ENCODE results near the gene IDS.

IDS gene

DNA sequence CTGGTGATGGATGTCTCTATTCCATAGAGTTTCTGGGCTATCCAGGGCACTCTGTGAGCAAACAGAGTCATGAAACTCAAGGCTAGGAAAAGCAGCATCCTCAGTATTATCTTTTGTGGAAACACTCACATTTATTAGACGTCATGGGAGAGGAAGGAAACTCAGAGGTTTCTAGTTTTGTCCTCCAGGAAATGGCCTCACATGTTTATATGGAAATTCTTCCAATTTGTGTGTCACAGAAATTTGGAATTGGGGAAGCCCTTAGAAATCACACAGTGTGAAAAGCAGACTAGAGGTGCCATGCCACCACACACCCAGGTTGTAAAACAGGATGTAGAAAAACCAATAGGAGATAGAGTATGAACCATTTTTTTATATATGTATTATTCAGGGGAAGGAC is 31.1 kb downstream of the IDS start:
- TF ChIP-seq ZFX (IDR thresholded peaks at IDR 0.05) = no peak
- TF ChIP-seq, protein P1, sequence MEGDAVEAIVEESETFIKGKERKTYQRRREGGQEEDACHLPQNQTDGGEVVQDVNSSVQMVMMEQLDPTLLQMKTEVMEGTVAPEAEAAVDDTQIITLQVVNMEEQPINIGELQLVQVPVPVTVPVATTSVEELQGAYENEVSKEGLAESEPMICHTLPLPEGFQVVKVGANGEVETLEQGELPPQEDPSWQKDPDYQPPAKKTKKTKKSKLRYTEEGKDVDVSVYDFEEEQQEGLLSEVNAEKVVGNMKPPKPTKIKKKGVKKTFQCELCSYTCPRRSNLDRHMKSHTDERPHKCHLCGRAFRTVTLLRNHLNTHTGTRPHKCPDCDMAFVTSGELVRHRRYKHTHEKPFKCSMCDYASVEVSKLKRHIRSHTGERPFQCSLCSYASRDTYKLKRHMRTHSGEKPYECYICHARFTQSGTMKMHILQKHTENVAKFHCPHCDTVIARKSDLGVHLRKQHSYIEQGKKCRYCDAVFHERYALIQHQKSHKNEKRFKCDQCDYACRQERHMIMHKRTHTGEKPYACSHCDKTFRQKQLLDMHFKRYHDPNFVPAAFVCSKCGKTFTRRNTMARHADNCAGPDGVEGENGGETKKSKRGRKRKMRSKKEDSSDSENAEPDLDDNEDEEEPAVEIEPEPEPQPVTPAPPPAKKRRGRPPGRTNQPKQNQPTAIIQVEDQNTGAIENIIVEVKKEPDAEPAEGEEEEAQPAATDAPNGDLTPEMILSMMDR (conservative IDR thresholded peaks at IDR 0.05) = no peak
- H3K27ac ChIP-seq = no peak overlapping the region

DNA sequence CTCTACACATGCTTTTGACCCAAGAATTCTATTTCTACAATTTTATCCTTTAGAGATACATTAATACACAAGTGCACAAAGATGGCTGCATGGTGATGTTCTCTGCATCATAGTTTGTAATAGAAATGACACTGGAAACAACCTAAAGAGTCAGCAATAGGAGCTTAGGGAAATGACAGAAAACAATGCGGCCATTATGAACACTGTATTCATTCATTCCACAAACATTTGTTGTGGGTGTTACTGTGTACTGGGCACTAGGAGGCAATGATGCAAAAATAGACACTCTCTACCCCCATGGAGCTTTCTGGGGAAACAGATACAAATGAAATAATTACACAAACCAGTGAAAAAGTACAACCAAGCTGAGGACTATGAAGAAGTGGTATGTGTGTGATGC is 32.0 kb downstream of the IDS start:
- no peak for TF ChIP-seq ZFX (IDR thresholded peaks at IDR 0.05)
- TF ChIP-seq, protein P1 (conservative IDR thresholded peaks at IDR 0.05) = no peak
- no peak overlapping the region for H3K27ac ChIP-seq

DNA sequence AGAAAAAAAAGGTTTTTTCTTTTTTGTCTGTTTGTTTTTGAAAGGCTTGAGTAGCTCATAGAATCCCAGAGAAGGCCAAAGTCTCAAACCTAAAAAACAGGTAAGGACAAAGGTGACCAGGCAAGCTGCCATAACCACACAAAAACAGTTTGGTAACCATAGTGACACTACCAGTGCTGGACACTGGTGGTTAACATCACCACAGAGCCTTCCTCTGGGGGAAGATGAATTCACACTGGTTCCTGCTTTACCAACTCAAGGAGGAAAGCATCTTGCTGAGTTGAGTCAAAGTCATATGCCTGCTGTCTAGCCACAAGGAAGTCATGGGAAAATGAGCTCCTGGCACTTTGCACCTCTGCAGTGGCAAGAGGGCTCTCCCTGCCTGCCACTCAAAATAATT is 32.5 kb downstream of the IDS start:
- no peak overlapping the region for H3K27ac ChIP-seq
- TF ChIP-seq, protein P1 (conservative IDR thresholded peaks at IDR 0.05) = no peak
- no peak for TF ChIP-seq ZFX (IDR thresholded peaks at IDR 0.05)

DNA sequence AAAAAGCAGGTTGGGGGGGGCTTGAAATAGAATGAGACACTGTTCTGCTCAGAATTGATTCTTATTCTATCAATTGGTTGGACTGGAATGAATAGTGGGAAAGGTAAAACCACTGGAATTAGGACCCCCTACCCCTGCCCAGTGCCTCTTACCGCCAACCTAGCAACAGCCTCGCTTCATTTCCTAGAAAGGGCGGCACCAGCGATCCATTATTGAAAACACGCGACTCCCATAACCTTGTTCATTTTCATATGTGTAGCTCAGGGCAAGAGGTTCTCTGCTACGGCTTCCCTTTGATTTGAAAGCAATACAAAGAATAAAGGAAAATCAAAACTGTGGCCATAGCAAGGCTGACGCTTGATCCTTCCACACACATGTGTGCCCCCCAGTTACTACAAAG is 33.7 kb downstream of the IDS start:
- TF ChIP-seq ZFX (IDR thresholded peaks at IDR 0.05) = no peak
- TF ChIP-seq, protein P1 (conservative IDR thresholded peaks at IDR 0.05) = no peak
- no peak overlapping the region for H3K27ac ChIP-seq

DNA sequence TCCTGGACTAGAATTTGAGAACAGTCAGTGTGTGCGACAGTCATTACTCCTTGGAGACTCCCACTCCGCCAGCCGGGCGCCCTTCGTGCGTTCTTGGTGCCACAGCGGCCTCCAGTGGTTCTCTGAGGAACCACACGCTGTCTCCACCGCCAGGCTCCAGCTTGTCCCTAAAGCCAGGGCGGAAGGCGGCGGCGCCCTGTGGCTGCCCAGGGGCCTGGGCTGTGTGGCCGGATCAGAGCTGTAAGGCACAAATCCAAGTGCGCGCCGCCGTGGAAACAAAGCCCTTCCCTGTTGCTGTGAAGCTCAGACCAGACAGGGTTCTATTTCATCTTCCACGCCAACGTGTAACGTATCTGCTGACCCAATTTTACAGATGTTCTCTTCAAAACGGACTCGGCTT is 34.2 kb downstream of the IDS start:
- no peak overlapping the region for H3K27ac ChIP-seq
- TF ChIP-seq, protein P1 (conservative IDR thresholded peaks at IDR 0.05) = peak; percentile 86
- TF ChIP-seq ZFX (IDR thresholded peaks at IDR 0.05) = no peak

DNA sequence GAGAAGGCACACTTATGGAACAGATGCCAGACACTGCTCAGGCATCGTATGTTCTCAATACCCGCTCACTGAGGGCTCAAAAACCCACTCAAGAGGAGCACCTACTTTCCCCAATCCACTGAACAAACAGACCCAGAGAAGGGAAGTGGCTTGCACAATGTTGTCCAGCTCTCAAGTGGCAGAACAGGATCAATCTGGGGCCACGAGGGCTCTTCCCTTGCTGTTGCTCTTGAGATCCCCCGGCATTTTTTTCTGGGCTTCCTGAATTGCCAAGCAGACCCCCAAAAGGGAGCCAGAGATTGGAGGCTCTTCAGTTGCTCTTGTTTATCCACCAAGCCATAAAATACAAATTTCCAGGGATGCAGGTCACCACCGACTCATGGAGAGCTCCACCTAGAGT is 35.7 kb downstream of the IDS start:
- no peak for TF ChIP-seq ZFX (IDR thresholded peaks at IDR 0.05)
- TF ChIP-seq, protein P1 (conservative IDR thresholded peaks at IDR 0.05) = no peak
- no peak overlapping the region for H3K27ac ChIP-seq

DNA sequence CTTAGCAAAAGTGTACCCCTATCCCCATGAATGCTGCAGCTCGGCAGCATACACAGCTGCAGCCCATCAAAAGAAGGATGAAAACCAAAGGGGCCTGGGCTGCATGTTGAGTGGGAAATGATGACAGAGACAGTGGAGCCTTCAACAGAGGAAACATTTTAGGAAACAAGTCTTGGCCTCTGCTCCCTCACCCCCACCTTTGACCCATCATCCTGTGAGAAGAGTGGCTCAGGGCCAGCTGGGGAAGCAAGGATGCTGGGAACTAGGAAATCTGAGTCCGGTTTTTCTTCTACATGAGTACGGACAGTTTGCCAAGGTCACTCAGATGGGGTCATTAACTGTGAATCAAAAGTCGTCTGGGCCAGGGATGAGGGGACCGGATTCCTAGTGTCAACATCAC is 37.2 kb downstream of the IDS start:
- H3K27ac ChIP-seq = no peak overlapping the region
- TF ChIP-seq, protein P1 (conservative IDR thresholded peaks at IDR 0.05) = no peak
- TF ChIP-seq ZFX (IDR thresholded peaks at IDR 0.05) = no peak
